Gastroesophageal sphincter (tissue), 4 donors: ENCODE data around the gene SMIM12. TPM values are rescaled to one million over a fixed set of nuclear protein-coding genes. Genes with fewer than 3 reads are reported as not detected.

Source experiments
- ATAC-seq: fragments of 150-250 bp; one replicate; pipeline ENCODE4 v1.9.1; 2016; ENCODE audit warnings: mild to moderate bottlenecking, moderate library complexity
- H3K27ac ChIP-seq, 4 donors: fragments of 200-600 bp; sonication (generic) in 3 of 4; 1 replicate in 3 of 4; 2 replicates in 1 of 4; pipeline ENCODE4 v1.5.1; 2016 to 2019
- H3K27me3 ChIP-seq: fragments of 200-600 bp; sonication (generic); one replicate; pipeline ENCODE4 v1.5.1; 2019
- H3K36me3 ChIP-seq, 2 donors: fragments of 200-600 bp; sonication (generic); one replicate each; pipeline ENCODE4 v1.5.1; 2019; ENCODE audit warnings: control low read depth in 1 of 2
- H3K4me1 ChIP-seq, 3 donors: fragments of 200-600 bp; sonication (generic); 1 replicate in 2 of 3; 2 replicates in 1 of 3; pipeline ENCODE4 v1.5.1; 2016 to 2019; ENCODE audit warnings: control low read depth in 2 of 3
- H3K4me3 ChIP-seq, 2 donors: fragments of 200-600 bp; sonication (generic); one replicate each; pipeline ENCODE4 v1.5.1; 2019; ENCODE audit warnings: mild to moderate bottlenecking in 1 of 2, moderate library complexity in 1 of 2
- H3K9me3 ChIP-seq, 3 donors: fragments of 200-600 bp; sonication (generic); one replicate each; pipeline ENCODE4 v1.5.1; 2017 to 2019; ENCODE audit warnings: control low read depth in 2 of 3
- EP300 ChIP-seq: sonication (generic); formaldehyde crosslinking; IDR thresholded peaks from one replicate; pipeline ENCODE4 v1.6.1; 2017; ENCODE audit warnings: antibody characterized with exemption, mild to moderate bottlenecking
- POLR2A ChIP-seq, 2 donors: fragments of 450-650 bp; IDR thresholded peaks; one replicate each; pipeline ENCODE4 v1.6.1; 2017; ENCODE audit warnings: antibody characterized with exemption in 2 of 2, mild to moderate bottlenecking in 2 of 2, moderate library complexity in 1 of 2
- POLR2AphosphoS5 ChIP-seq: sonication (generic); formaldehyde crosslinking; IDR thresholded peaks from one replicate; pipeline ENCODE4 v1.6.1; 2017; ENCODE audit warnings: antibody characterized with exemption
- WGBS, 2 donors: methylation state at CpG; one replicate each; pipeline ENCODE4 v1.1.5; 2018; ENCODE audit warnings: low coverage in 1 of 2; 5-methylcytosine and 5-hydroxymethylcytosine counted together
- total RNA-seq, 4 donors: library from RNA; depleted of rRNA; stranded (reverse); fragments of >200 nt; gene quantifications; one replicate each; pipeline ENCODE4 v1.1.0, GENCODE V29; 2016
- TF ChIP-seq, protein P1 (sequence below), 4 experiments: fragments of 200-600 bp in 2 of 4; fragments of 450-650 bp in 2 of 4; sonication (generic) in 1 of 4; IDR thresholded peaks; one replicate each; pipeline ENCODE4 v1.5.1; 2017 to 2019; ENCODE audit warnings: antibody characterized with exemption in 4 of 4, mild to moderate bottlenecking in 2 of 4, moderate library complexity in 2 of 4

The SMIM12 gene
- total RNA-seq, 4 donors from 2014 or later = 34.2 to 52.0 (median 37.8) TPM

DNA sequence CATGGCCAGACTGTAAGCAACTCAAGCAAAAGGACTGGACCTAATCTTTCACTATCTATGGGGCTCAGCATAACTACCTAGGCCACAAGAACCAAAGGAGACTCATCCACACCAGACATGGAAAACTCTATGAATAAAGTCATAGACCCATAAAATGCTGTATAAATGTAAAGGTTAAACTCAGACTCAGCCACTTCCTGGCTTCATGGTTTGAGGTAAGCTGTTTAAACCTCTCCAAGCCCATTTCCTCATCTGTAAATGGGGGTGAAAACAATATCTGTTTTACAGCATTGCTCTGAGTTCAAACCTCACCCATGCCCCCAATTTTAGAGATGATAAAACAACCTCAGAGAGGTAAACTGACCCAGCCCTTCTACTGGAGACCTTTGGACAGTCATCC lies 4.0 kb upstream of the SMIM12 start:
- ATAC-seq = no peak
- no peaks in the 10 kb centered on the region for H3K36me3 ChIP-seq
- H3K4me3 ChIP-seq = no peak overlapping the region
- no peak overlapping the region for H3K27ac ChIP-seq
- H3K4me1 ChIP-seq = peaks cover 0 to 34% (median 18%) of the 10 kb centered on the region in 3 donors
- no peak for TF ChIP-seq POLR2AphosphoS5
- TF ChIP-seq, protein P1, sequence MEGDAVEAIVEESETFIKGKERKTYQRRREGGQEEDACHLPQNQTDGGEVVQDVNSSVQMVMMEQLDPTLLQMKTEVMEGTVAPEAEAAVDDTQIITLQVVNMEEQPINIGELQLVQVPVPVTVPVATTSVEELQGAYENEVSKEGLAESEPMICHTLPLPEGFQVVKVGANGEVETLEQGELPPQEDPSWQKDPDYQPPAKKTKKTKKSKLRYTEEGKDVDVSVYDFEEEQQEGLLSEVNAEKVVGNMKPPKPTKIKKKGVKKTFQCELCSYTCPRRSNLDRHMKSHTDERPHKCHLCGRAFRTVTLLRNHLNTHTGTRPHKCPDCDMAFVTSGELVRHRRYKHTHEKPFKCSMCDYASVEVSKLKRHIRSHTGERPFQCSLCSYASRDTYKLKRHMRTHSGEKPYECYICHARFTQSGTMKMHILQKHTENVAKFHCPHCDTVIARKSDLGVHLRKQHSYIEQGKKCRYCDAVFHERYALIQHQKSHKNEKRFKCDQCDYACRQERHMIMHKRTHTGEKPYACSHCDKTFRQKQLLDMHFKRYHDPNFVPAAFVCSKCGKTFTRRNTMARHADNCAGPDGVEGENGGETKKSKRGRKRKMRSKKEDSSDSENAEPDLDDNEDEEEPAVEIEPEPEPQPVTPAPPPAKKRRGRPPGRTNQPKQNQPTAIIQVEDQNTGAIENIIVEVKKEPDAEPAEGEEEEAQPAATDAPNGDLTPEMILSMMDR (IDR thresholded peaks at IDR 0.05) = no peak
- TF ChIP-seq POLR2A (IDR thresholded peaks at IDR 0.05) = no peak
- no peak for TF ChIP-seq EP300
- H3K27me3 ChIP-seq = no peaks in the 10 kb centered on the region
- H3K9me3 ChIP-seq = no peaks in the 10 kb centered on the region

DNA sequence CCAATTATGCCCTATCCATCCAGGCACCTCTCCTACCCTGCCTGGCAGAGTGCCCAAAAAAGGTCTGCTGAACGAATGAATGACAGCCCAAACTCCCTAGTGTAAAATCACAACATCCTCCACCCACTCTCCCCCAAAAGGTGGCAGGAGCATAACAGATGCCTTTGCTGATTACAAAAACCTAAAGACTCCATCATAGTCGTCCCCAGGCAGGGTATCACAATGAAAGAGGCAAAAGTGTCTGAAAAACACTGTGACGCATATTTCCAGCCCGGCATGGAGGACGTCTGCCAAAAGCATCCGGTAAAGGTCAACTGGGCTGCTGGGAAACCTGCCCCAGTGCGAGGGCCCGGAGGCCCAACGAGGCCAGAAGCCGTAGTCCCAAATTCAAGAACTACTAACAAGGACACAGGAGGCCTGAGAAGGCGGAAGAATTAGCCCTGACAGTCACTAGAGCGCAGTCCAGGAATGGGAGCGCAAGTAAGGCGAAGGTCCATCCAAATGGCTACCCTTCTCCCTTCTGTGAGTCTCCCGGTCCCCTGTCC lies 576 bp downstream of the SMIM12 start:
- TF ChIP-seq EP300 = no peak
- TF ChIP-seq POLR2AphosphoS5 = peak; percentile 41
- 0% methylated on average over 3 to 8 of the region's 15 CpGs for WGBS, 2 donors
- H3K36me3 ChIP-seq = peaks cover 0 to 25% of the 10 kb centered on the region in 2 donors
- no peaks in the 10 kb centered on the region for H3K27me3 ChIP-seq
- peak overlapping the region; percentile 74 to 96 for H3K4me3 ChIP-seq
- peak overlapping the region; percentile 80 to 93 (median 87) for H3K27ac ChIP-seq
- ATAC-seq = peak; percentile 17
- no peaks in the 10 kb centered on the region for H3K9me3 ChIP-seq
- H3K4me1 ChIP-seq = peaks cover 4 to 44% (median 16%) of the 10 kb centered on the region in 3 donors

DNA sequence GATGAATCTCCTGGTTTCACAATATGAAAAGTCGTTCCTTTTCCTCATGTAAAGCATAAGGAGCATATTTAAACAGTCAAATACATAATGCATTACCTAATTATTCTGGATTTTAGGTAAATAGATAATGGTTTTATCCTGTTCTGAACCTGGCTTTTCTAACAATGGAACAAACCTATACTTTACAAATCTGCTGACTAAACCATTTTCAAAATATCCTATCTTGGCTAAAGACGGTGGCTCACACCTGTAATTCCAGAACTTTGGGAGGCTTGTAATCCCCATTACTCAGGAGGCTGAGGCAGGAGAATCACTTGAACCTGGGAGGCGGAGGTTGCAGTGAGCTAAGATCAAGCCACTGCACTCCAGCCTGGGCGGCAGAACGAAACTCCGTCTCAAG lies 2.9 kb downstream of the SMIM12 start:
- no peaks in the 10 kb centered on the region for H3K27me3 ChIP-seq
- peaks cover 0 to 33% of the 10 kb centered on the region in 2 donors for H3K36me3 ChIP-seq
- peaks cover 4 to 64% (median 16%) of the 10 kb centered on the region in 3 donors for H3K4me1 ChIP-seq
- H3K27ac ChIP-seq = no peak overlapping the region
- no peak for ATAC-seq
- WGBS, 2 donors = 90 to 93% methylated on average over 6 of the region's 6 CpGs
- TF ChIP-seq, protein P1 (IDR thresholded peaks at IDR 0.05) = no peak
- TF ChIP-seq POLR2AphosphoS5 (no peak), POLR2A (IDR thresholded peaks at IDR 0.05) (no peak), EP300 (no peak)
- H3K9me3 ChIP-seq = no peaks in the 10 kb centered on the region
- H3K4me3 ChIP-seq = no peak overlapping the region

DNA sequence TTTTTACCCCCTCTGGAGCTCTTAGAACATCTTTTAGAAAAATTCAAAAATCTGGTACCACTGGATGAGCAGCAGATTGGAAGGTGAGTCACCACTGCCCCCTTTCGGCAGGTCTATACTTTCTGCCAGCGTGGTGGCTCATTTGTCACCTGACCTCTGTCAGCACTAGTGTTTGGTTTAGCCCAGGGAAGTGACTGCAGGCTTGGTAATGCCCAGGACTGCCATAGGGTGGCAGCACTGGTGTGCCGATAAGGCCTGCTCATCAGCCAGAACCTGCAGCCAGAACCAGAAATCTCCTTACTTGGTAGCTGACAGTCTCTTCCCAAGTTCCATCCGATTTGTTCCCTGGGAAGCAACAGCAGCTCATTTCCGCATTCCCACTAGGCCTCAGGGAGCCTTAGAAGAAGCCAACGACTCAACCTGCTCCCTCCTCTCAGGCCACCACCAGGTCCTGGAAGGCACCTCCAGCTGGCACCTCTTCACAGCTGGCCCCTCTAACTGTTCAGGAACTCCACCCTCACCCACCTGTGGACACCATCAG lies 6.8 kb downstream of the SMIM12 start:
- H3K27ac ChIP-seq = peak overlapping the region; percentile 72 to 84 (median 76)
- no peak overlapping the region for H3K4me3 ChIP-seq
- peaks cover 0 to 37% of the 10 kb centered on the region in 2 donors for H3K36me3 ChIP-seq
- H3K9me3 ChIP-seq = no peaks in the 10 kb centered on the region
- H3K27me3 ChIP-seq = no peaks in the 10 kb centered on the region
- peaks cover 0 to 58% (median 6%) of the 10 kb centered on the region in 3 donors for H3K4me1 ChIP-seq
- ATAC-seq = peak; percentile 97
- 0 to 30% methylated on average over 1 to 3 of the region's 6 CpGs for WGBS, 2 donors
- TF ChIP-seq EP300 (no peak), POLR2AphosphoS5 (no peak)
- TF ChIP-seq, protein P1 (IDR thresholded peaks at IDR 0.05) = peak in 3 of 4 experiments; percentile 93 to 94 (median 93)

DNA sequence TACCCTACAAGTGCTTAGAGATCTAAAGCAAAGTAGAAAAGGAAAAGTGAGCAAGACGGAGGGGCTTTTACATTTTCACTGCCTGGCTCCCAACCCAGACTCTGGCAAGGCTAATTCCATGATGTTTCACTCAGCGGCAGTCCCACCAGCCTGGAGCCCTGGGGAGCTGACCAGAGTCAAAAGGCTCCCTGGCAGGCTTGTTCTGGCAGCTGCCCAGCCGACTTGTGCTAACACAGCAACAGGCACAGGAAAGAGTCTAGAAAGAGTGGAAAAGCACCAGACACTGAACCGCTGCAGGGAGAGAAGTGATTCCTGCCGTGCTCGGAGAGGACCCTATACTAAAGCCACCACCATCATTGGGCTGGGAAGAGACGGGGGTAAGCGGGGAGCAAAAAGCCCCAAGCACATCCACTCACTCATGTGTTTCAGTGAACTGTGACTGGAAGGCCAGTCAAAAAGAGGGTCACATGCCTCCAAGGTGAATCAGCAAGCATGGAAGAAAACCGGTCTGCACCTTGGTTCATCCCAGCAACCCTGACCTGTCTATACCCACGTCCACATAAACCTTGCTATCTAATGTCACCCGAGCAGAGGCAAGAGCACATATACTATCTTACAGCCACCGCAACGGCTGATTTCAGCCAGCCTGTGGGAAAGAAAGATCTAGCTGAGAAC lies 8.0 kb downstream of the SMIM12 start:
- no peak for ATAC-seq
- no peak overlapping the region for H3K4me3 ChIP-seq
- TF ChIP-seq EP300 (no peak), POLR2AphosphoS5 (no peak), POLR2A (IDR thresholded peaks at IDR 0.05) (no peak)
- TF ChIP-seq, protein P1 (IDR thresholded peaks at IDR 0.05) = no peak
- peaks cover 0 to 37% of the 10 kb centered on the region in 2 donors for H3K36me3 ChIP-seq
- H3K9me3 ChIP-seq = no peaks in the 10 kb centered on the region
- no peaks in the 10 kb centered on the region for H3K27me3 ChIP-seq
- peaks cover 0 to 58% (median 4%) of the 10 kb centered on the region in 3 donors for H3K4me1 ChIP-seq
- 73 to 80% methylated on average over 1 to 3 of the region's 13 CpGs for WGBS, 2 donors
- peak overlapping the region in 3 of 4 donors; percentile 48 to 75 (median 49) for H3K27ac ChIP-seq
